Caco-2 (cell line): ENCODE results near the gene SIGLEC14. TPM values are rescaled to one million over a fixed set of nuclear protein-coding genes. Genes with fewer than 3 reads are reported as not detected.

ENCODE experiments used
- BruUV-seq: library from RNA; stranded (reverse); fragments of 400-500 nt; replicated peaks from 2 replicates; lab custom pipeline; 2021; lab: Mats Ljungman, UMichigan
- CTCF ChIA-PET: fragments of 300-600 bp; sonication (Branson Sonifier 250); formaldehyde crosslinking; loops from one replicate; lab custom pipeline; 2022; ENCODE audit warnings: antibody characterized with exemption; lab: Charles Lee
- POLR2A ChIA-PET: fragments of 300-600 bp; sonication (Branson Sonifier 250); formaldehyde crosslinking; loops from one replicate; lab custom pipeline; 2022; ENCODE audit warnings: antibody characterized with exemption; lab: Charles Lee
- DNase-seq, 2 experiments: peaks; one replicate each; pipeline versions ENCODE4 v3.0.0 to v3.0.0-alpha.2; 2020 to 2022
- H3K27me3 ChIP-seq: replicated peaks from 2 replicates; pipeline ENCODE4 v1.6.0; 2011; ENCODE audit warnings: low read length; ENCODE audit not compliant: control insufficient read depth, insufficient read depth
- H3K36me3 ChIP-seq: 2 replicates; pipeline ENCODE4 v1.5.1; 2011; ENCODE audit warnings: low read length; ENCODE audit not compliant: control insufficient read depth, insufficient read depth
- H3K4me1 ChIP-seq: fragments of 250-450 bp; sonication (Bioruptor Pico); 2 replicates; pipeline ENCODE4 v1.5.1; 2020; ENCODE audit warnings: mild to moderate bottlenecking
- H3K4me3 ChIP-seq: 2 replicates; pipeline ENCODE4 v1.5.1; 2011; ENCODE audit warnings: low read depth, mild to moderate bottlenecking, control low read depth, low read length
- H3K9me3 ChIP-seq: fragments of 250-450 bp; sonication (Bioruptor Pico); 2 replicates; pipeline ENCODE4 v1.5.1; 2020; ENCODE audit warnings: mild to moderate bottlenecking, moderate library complexity
- H3K27ac Mint-ChIP-seq: one replicate; pipeline ENCODE4 v1.8.0; 2022; ENCODE audit warnings: mixed read lengths; ENCODE audit not compliant: unreplicated experiment
- H3K27me3 Mint-ChIP-seq: one replicate; pipeline ENCODE4 v1.8.0; 2022; ENCODE audit warnings: mixed read lengths; ENCODE audit not compliant: insufficient read depth, unreplicated experiment
- H3K36me3 Mint-ChIP-seq: one replicate; pipeline ENCODE4 v1.8.0; 2022; ENCODE audit warnings: mild to moderate bottlenecking, mixed read lengths; ENCODE audit not compliant: insufficient read depth, unreplicated experiment
- H3K4me1 Mint-ChIP-seq: one replicate; pipeline ENCODE4 v1.8.0; 2022; ENCODE audit warnings: low read depth, mixed read lengths; ENCODE audit not compliant: unreplicated experiment
- H3K4me3 Mint-ChIP-seq: one replicate; pipeline ENCODE4 v1.8.0; 2022; ENCODE audit warnings: mild to moderate bottlenecking, moderate library complexity, mixed read lengths; ENCODE audit not compliant: unreplicated experiment
- H3K9me3 Mint-ChIP-seq: one replicate; pipeline ENCODE4 v1.8.0; 2022; ENCODE audit warnings: mixed read lengths; ENCODE audit not compliant: unreplicated experiment
- CTCF ChIP-seq, 2 experiments: fragments of 200-600 bp in 1 of 2; IDR thresholded peaks; 1 replicate in 1 of 2; 2 replicates in 1 of 2; pipeline versions ENCODE4 v1.5.1 to v1.8.0; 2011 to 2022; ENCODE audit warnings: antibody characterized with exemption in 1 of 2, control low read depth in 1 of 2, inconsistent platforms in 1 of 2, low read depth in 1 of 2, low read length in 1 of 2, mild to moderate bottlenecking in 1 of 2, moderate library complexity in 1 of 2; ENCODE audit not compliant: insufficient read depth in 1 of 2, severe bottlenecking in 1 of 2, unreplicated experiment in 1 of 2
- intact Hi-C: fragments of 100-400 bp; cut with micrococcal nuclease; formaldehyde crosslinking; loops from one replicate; pipeline ENCODE4 v1.10.0; 2022; ENCODE audit not compliant: unreplicated experiment
- total RNA-seq: library from RNA; stranded (reverse); gene quantifications from 2 replicates; pipeline ENCODE4 v1.2.3, GENCODE V29; 2022

SIGLEC14 gene
- total RNA-seq, 1 experiment from 2014 or later: not detected

GRCh38 chr19:51647318-51647717 lies 693 bp upstream of the SIGLEC14 start:
- Histone ChIP-seq H3K27me3 (no peaks in the 10 kb centered on the region), H3K36me3 (no peaks in the 10 kb centered on the region), H3K9me3 (no peaks in the 10 kb centered on the region), H3K4me3 (no peak overlapping the region), H3K4me1 (0 out of 2 replicates have a peak, but pooled peaks cover 3% of the 10 kb centered on the region)
- no peak for TF ChIP-seq CTCF (IDR thresholded peaks at IDR 0.05; ENCODE audit: insufficient read depth in 1 of 2, low read depth in 1 of 2, low read length in 1 of 2, severe bottlenecking in 1 of 2, unreplicated experiment in 1 of 2)
- Mint-ChIP-seq H3K9me3 (no peaks in the 10 kb centered on the region), H3K4me3 (no peak overlapping the region), H3K4me1 (peaks cover 7% of the 10 kb centered on the region), H3K27ac (no peak overlapping the region), H3K36me3 (no peaks in the 10 kb centered on the region), H3K27me3 (peaks cover 16% of the 10 kb centered on the region)
- BruUV-seq: no TSS peak
- intact Hi-C loops: no loop called here
- ChIA-PET POLR2A (no interaction called here), CTCF (no interaction called here)
- DNase-seq: no peak

DNA sequence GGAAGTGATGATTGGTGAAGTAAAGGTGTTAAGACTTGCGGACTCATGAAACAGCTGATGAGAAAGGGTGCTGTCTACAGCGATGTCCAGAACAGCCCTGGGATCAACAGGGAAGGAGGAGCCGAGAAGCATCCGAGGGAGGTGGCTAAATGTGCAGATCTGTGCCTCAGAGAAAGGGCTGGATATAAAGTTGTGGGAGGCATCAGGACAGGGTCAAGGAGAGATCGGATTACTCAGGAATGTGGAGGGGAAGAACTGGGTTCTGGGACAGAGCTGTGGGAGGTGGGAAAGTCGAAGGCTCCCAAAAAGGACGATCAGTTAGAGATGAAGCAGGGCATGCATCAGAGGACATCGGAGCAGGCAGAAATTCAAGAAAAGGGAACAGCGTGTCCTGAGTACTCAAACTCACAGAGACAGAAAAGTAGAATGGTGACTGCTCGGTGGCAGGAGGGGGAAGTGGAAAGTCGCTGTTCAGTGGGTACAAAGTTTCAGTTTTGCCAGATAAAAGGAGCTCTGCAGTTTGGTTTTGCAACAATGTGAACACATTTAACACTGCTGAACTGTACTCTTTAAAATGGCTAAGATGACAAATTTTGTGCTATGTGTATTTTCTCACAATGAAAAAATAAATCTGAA lies 1.9 kb downstream of the SIGLEC14 start:
- Histone ChIP-seq H3K27me3 (no peaks in the 10 kb centered on the region), H3K9me3 (no peaks in the 10 kb centered on the region), H3K4me1 (0 out of 2 replicates have a peak, but pooled peaks cover 3% of the 10 kb centered on the region), H3K36me3 (no peaks in the 10 kb centered on the region), H3K4me3 (no peak overlapping the region)
- Mint-ChIP-seq H3K9me3 (no peaks in the 10 kb centered on the region), H3K27me3 (peaks cover 17% of the 10 kb centered on the region), H3K36me3 (no peaks in the 10 kb centered on the region), H3K4me3 (no peak overlapping the region), H3K27ac (no peak overlapping the region), H3K4me1 (peaks cover 7% of the 10 kb centered on the region)
- ChIA-PET POLR2A (no interaction called here), CTCF (interaction anchor here (0.9 to 1.2 kb wide), 2 partner anchors 12 to 16 kb away, joined by 3 read pairs; no protein-coding TSS in a partner anchor)
- no peak for DNase-seq
- BruUV-seq: no TSS peak
- TF ChIP-seq CTCF (IDR thresholded peaks at IDR 0.05; ENCODE audit: insufficient read depth in 1 of 2, low read depth in 1 of 2, low read length in 1 of 2, severe bottlenecking in 1 of 2, unreplicated experiment in 1 of 2): no peak
- intact Hi-C loops: no loop called here

DNA sequence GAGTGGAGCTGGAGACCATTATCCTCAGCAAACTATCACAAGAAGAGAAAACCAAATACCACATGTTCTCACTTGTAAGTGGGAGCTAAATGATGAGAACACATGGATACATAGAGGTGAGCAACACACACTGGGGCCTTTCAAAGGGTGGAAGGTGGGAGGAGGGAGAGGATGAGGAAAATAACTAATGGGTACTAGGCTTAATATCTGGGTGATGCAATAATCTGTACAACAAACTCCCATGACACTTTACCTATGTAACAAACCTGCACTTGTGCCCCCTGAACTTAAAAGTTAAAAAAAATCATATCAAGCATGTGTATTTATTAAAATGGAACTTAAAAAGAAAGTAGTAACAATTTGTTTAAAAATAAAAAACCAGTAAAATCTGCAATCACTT lies 5.0 kb downstream of the SIGLEC14 start:
- Mint-ChIP-seq H3K4me3 (no peak overlapping the region), H3K36me3 (no peaks in the 10 kb centered on the region), H3K9me3 (peaks cover 11% of the 10 kb centered on the region), H3K4me1 (peaks cover 7% of the 10 kb centered on the region), H3K27ac (no peak overlapping the region), H3K27me3 (peaks cover 12% of the 10 kb centered on the region)
- intact Hi-C loops: no loop called here
- H3K36me3 ChIP-seq: no peaks in the 10 kb centered on the region
- H3K9me3 ChIP-seq: 0 out of 2 replicates have a peak, but pooled peaks cover 5% of the 10 kb centered on the region
- DNase-seq: no peak
- H3K4me1 ChIP-seq: 0 out of 2 replicates have a peak, but pooled peaks cover 3% of the 10 kb centered on the region
- H3K4me3 ChIP-seq: no peak overlapping the region
- no peak for TF ChIP-seq CTCF (IDR thresholded peaks at IDR 0.05; ENCODE audit: insufficient read depth in 1 of 2, low read depth in 1 of 2, low read length in 1 of 2, severe bottlenecking in 1 of 2, unreplicated experiment in 1 of 2)
- CTCF ChIA-PET: interaction anchor here (1.6 kb wide), 1 partner anchor 15 kb away, joined by 6 read pairs; no protein-coding TSS in a partner anchor
- BruUV-seq: no TSS peak
- H3K27me3 ChIP-seq: no peaks in the 10 kb centered on the region
- POLR2A ChIA-PET: no interaction called here
